RWPE2 (cell line): ENCODE results near the gene LCN12.

Experiments used
- ATAC-seq: fragments of 200-7000 bp; cut with Tn5 transposase; 3 replicates; pipeline ENCODE4 v1.9.1; 2021; ENCODE audit warnings: low read depth
- DNase-seq: peaks from one replicate; pipeline ENCODE4 v3.0.0-alpha.2; 2020; ENCODE audit warnings: low spot score
- H3K27ac ChIP-seq: fragments of 450-650 bp; 2 replicates; pipeline ENCODE4 v1.5.1; 2017; ENCODE audit warnings: mild to moderate bottlenecking; ENCODE audit not compliant: poor library complexity, severe bottlenecking
- H3K27me3 ChIP-seq: fragments of 250-450 bp; sonication (Bioruptor Pico); 2 replicates; pipeline ENCODE4 v1.5.1; 2021; ENCODE audit warnings: mild to moderate bottlenecking, moderate library complexity; ENCODE audit not compliant: insufficient read depth, poor library complexity, severe bottlenecking
- H3K36me3 ChIP-seq: fragments of 250-450 bp; sonication (Bioruptor Pico); 2 replicates; pipeline ENCODE4 v1.5.1; 2020; ENCODE audit warnings: low read depth, mild to moderate bottlenecking, moderate library complexity
- H3K4me1 ChIP-seq: fragments of 250-450 bp; sonication (Bioruptor Pico); 2 replicates; pipeline ENCODE4 v1.5.1; 2021; ENCODE audit warnings: mild to moderate bottlenecking, moderate library complexity; ENCODE audit not compliant: insufficient read depth, poor library complexity, severe bottlenecking
- H3K4me3 ChIP-seq: fragments of 250-450 bp; sonication (Bioruptor Pico); 2 replicates; pipeline ENCODE4 v1.5.1; 2021; ENCODE audit warnings: mild to moderate bottlenecking, moderate library complexity; ENCODE audit not compliant: severe bottlenecking
- H3K9me3 ChIP-seq: fragments of 250-450 bp; sonication (Bioruptor Pico); 2 replicates; pipeline ENCODE4 v1.5.1; 2021; ENCODE audit warnings: mild to moderate bottlenecking, moderate library complexity; ENCODE audit not compliant: severe bottlenecking
- CTCF ChIP-seq: fragments of 450-650 bp; IDR thresholded peaks from one replicate; pipeline ENCODE4 v1.5.1; 2017; ENCODE audit warnings: mild to moderate bottlenecking, moderate library complexity; ENCODE audit not compliant: poor library complexity, severe bottlenecking

Gene LCN12

GRCh38 chr9:136996361-136997292 is 44.6 kb downstream of the LCN12 start, which contains the start of gene CLIC3:
CLIC3 (minus strand) TSS chr9:136996568; CDS start chr9:136996543, 25 bp downstream.
- ATAC-seq (peak; percentile 55), DNase-seq (no peak)
- Histone ChIP-seq H3K4me1 (peaks cover 22% of the 10 kb centered on the region), H3K27ac (peak within 1 kb of the TSS; percentile 55), H3K36me3 (peaks cover 4% of the 10 kb centered on the region; the same call in 1 of the 2 replicates), H3K9me3 (no peaks in the 10 kb centered on the region), H3K27me3 (no peaks in the 10 kb centered on the region), H3K4me3 (peak within 1 kb of the TSS; percentile 17)
- no peak for TF ChIP-seq CTCF

- ATAC-seq, result no peak
- no peaks in the 10 kb centered on the region for H3K27me3 ChIP-seq
- no peak overlapping the region for H3K4me3 ChIP-seq
- H3K9me3 ChIP-seq, result no peaks in the 10 kb centered on the region
- no peak for DNase-seq
- H3K36me3 ChIP-seq, result peaks cover 4% of the 10 kb centered on the region; the same call in 1 of the 2 replicates
- peak overlapping the region; percentile 55 for H3K27ac ChIP-seq
- H3K4me1 ChIP-seq, result peaks cover 22% of the 10 kb centered on the region
- TF ChIP-seq CTCF, result no peak
Observed at GRCh38 chr9:136997371-136997770, 45.3 kb downstream of the LCN12 start.

GRCh38 chr9:136997830-136998234 is 45.8 kb downstream of the LCN12 start:
- Histone ChIP-seq H3K27ac (peak overlapping the region; percentile 55), H3K4me1 (peaks cover 22% of the 10 kb centered on the region), H3K36me3 (peaks cover 4% of the 10 kb centered on the region; the same call in 1 of the 2 replicates), H3K4me3 (no peak overlapping the region), H3K9me3 (no peaks in the 10 kb centered on the region), H3K27me3 (no peaks in the 10 kb centered on the region)
- no peak for ATAC-seq
- no peak for DNase-seq
- TF ChIP-seq CTCF, result no peak

DNA sequence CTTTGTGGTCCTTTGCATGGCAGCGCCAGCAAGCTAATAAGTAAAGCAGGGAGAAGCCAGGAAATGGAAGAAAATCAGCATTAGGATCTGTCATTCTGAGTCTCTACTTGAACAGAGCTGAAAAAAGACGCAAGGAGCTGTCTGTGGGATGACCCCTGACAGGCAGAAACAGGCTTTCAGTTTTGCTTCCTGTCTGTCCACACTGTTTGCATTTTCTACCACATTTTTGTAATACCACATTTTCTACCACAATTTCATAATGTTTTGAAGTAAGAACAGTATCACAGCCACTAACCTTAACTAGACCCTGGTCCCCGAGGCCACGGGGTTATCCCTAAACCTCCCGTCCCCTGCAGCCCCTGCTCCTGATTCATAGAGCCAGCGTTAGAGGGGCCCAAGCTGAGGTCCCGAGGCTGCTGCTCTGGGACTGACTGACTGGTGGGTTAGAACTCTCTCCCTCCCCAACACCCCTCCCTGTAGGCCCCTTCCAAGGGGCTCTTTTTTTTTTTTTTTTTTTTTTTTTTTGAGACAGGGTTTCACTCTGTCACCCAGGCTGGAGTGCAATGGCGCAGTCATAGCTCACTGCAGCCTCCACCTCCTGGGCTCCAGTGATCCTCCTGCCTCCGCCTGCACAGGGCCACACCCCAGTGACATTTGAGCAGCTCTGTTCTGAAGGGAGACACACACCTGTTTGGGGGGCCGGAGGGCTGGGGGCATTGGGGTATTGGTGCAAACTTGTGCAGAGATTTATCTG is 48.3 kb downstream of the LCN12 start:
- Histone ChIP-seq H3K27ac (peak overlapping the region; percentile 36), H3K9me3 (no peaks in the 10 kb centered on the region), H3K4me3 (no peak overlapping the region), H3K36me3 (no peaks in the 10 kb centered on the region), H3K4me1 (peaks cover 22% of the 10 kb centered on the region), H3K27me3 (no peaks in the 10 kb centered on the region)
- 0 out of 3 replicates have a peak, but pooled peaks have one; percentile 19 for ATAC-seq
- TF ChIP-seq CTCF, result no peak
- DNase-seq, result no peak
